GM23338 (cell line): ENCODE results near the gene AKTIP. TPM values are rescaled to one million over a fixed set of nuclear protein-coding genes. Genes with fewer than 3 reads are reported as not detected.
A peak's percentile ranks its signal among the peaks of the same experiment; 100 is the strongest.

Experiments used
- ATAC-seq: fragments of 200-7000 bp; cut with Tn5 transposase; 3 replicates; pipeline ENCODE4 v1.9.1; 2020
- DNase-seq: peaks from one replicate; pipeline ENCODE4 v3.0.0-alpha.2; 2015; ENCODE audit warnings: low spot score
- H2AFZ ChIP-seq: fragments of 200-600 bp; sonication (generic); 2 replicates; pipeline ENCODE4 v1.8.0; 2016; ENCODE audit warnings: antibody characterized with exemption, mild to moderate bottlenecking, moderate library complexity
- H3F3A ChIP-seq: fragments of 200-600 bp; sonication (generic); replicated peaks from 2 replicates; pipeline ENCODE4 v1.8.0; 2017; ENCODE audit warnings: antibody characterized with exemption, mixed run types, low read depth
- H3K27ac ChIP-seq: fragments of 200-600 bp; sonication (generic); 2 replicates; pipeline ENCODE4 v1.6.1; 2016; ENCODE audit warnings: low read depth
- H3K27me3 ChIP-seq: fragments of 200-600 bp; sonication (generic); 2 replicates; pipeline ENCODE4 v1.8.0; 2016; ENCODE audit warnings: mild to moderate bottlenecking, mixed run types, moderate library complexity; ENCODE audit not compliant: insufficient read depth
- H3K36me3 ChIP-seq: fragments of 200-600 bp; sonication (generic); 2 replicates; pipeline ENCODE4 v1.8.0; 2016; ENCODE audit warnings: mild to moderate bottlenecking; ENCODE audit not compliant: insufficient read depth
- H3K4me1 ChIP-seq: fragments of 200-600 bp; sonication (generic); 2 replicates; pipeline ENCODE4 v1.8.0; 2016; ENCODE audit warnings: mild to moderate bottlenecking, moderate library complexity; ENCODE audit not compliant: insufficient read depth
- H3K4me2 ChIP-seq: fragments of 200-600 bp; sonication (generic); 2 replicates; pipeline ENCODE4 v1.7.1; 2017; ENCODE audit warnings: mixed run types
- H3K4me3 ChIP-seq: fragments of 200-600 bp; sonication (generic); 2 replicates; pipeline ENCODE4 v1.6.1; 2016; ENCODE audit warnings: mixed run types
- H3K79me2 ChIP-seq: fragments of 200-600 bp; sonication (generic); replicated peaks from 2 replicates; pipeline ENCODE4 v1.8.0; 2017; ENCODE audit warnings: mild to moderate bottlenecking; ENCODE audit not compliant: insufficient read depth
- H3K9me2 ChIP-seq: fragments of 200-600 bp; sonication (generic); 2 replicates; pipeline ENCODE4 v1.8.0; 2017; ENCODE audit not compliant: insufficient read depth
- H4K20me1 ChIP-seq: fragments of 200-600 bp; sonication (generic); replicated peaks from 2 replicates; pipeline ENCODE4 v1.8.0; 2017; ENCODE audit warnings: mild to moderate bottlenecking; ENCODE audit not compliant: insufficient read depth
- H3K27ac Mint-ChIP-seq: 2 replicates; pipeline ENCODE4 v1.8.0; 2020; ENCODE audit warnings: inconsistent platforms, mild to moderate bottlenecking, moderate library complexity, mixed read lengths
- H3K27me3 Mint-ChIP-seq: 3 replicates; pipeline ENCODE4 v1.8.0; 2022; ENCODE audit warnings: low read depth, mild to moderate bottlenecking, moderate library complexity, mixed read lengths, inconsistent platforms; ENCODE audit not compliant: insufficient read depth, poor library complexity
- H3K36me3 Mint-ChIP-seq: 3 replicates; pipeline ENCODE4 v1.8.0; 2021; ENCODE audit warnings: low read depth, mild to moderate bottlenecking, inconsistent platforms, moderate library complexity, mixed read lengths
- H3K4me1 Mint-ChIP-seq: 3 replicates; pipeline ENCODE4 v1.8.0; 2020; ENCODE audit warnings: mild to moderate bottlenecking, inconsistent platforms, mixed read lengths
- H3K4me3 Mint-ChIP-seq: 3 replicates; pipeline ENCODE4 v1.8.0; 2021; ENCODE audit warnings: moderate library complexity, mild to moderate bottlenecking, inconsistent platforms, mixed read lengths
- H3K9me3 Mint-ChIP-seq: 3 replicates; pipeline ENCODE4 v1.8.0; 2020; ENCODE audit warnings: moderate library complexity, mild to moderate bottlenecking, inconsistent platforms, mixed read lengths
- CREB1 ChIP-seq: fragments of 250-450 bp; sonication (Bioruptor Pico); IDR thresholded peaks from 2 replicates; pipeline ENCODE4 v1.5.0; 2020; ENCODE audit warnings: low read depth, mild to moderate bottlenecking, moderate library complexity
- CTCF ChIP-seq, 2 experiments: fragments of 200-600 bp in 1 of 2; sonication (generic) in 1 of 2; conservative IDR thresholded peaks; 2 replicates each; pipeline versions ENCODE4 v1.5.1 to v1.6.1; 2016 to 2017; ENCODE audit warnings: antibody characterized with exemption in 2 of 2, low read depth in 2 of 2, mild to moderate bottlenecking in 2 of 2, moderate library complexity in 1 of 2
- ETS1 ChIP-seq: IDR thresholded peaks from 2 replicates; pipeline ENCODE4 v1.6.1; 2016; ENCODE audit warnings: antibody characterized with exemption
- EZH2 ChIP-seq: fragments of 200-600 bp; sonication (generic); IDR thresholded peaks from one replicate; pipeline ENCODE4 v1.8.0; 2017; ENCODE audit warnings: antibody characterized with exemption, mild to moderate bottlenecking, low read depth; ENCODE audit not compliant: unreplicated experiment
- EZH2phosphoT487 ChIP-seq: fragments of 200-600 bp; sonication (generic); IDR thresholded peaks from one replicate; pipeline ENCODE4 v1.8.1; 2018; ENCODE audit warnings: antibody characterized with exemption; ENCODE audit not compliant: unreplicated experiment
- NANOG ChIP-seq: IDR thresholded peaks from 2 replicates; pipeline ENCODE4 v1.6.1; 2016; ENCODE audit warnings: antibody characterized with exemption, borderline replicate concordance
- REST ChIP-seq: IDR thresholded peaks from one replicate; pipeline ENCODE4 v1.6.1; 2018; ENCODE audit warnings: antibody characterized with exemption; ENCODE audit not compliant: unreplicated experiment
- STAT1 ChIP-seq: IDR thresholded peaks from one replicate; pipeline ENCODE4 v1.6.1; 2016; ENCODE audit warnings: antibody characterized with exemption; ENCODE audit not compliant: unreplicated experiment
- ZNF462 ChIP-seq: fragments of 250-450 bp; sonication (Bioruptor Pico); IDR thresholded peaks from 2 replicates; pipeline ENCODE4 v1.5.0; 2020; ENCODE audit warnings: mild to moderate bottlenecking, moderate library complexity
- long read RNA-seq: library from polyadenylated mRNA; unstranded; transcript quantifications from one replicate; pipeline ENCODE4 v2.0.0, GENCODE V29; 2020; ENCODE audit not compliant: unreplicated experiment
- polyA plus RNA-seq: library from polyadenylated mRNA; unstranded; fragments of >200 nt; fragmentation: Nextera tagmentation; extraction: Ambion mirVana; gene quantifications from 2 replicates; pipeline ENCODE4 v1.2.1, GENCODE V29; 2016
- total RNA-seq: library from RNA; depleted of rRNA; stranded (reverse); fragments of >200 nt; shearing (Covaris generic); gene quantifications from 2 replicates; pipeline ENCODE4 v1.2.3, GENCODE V29; 2014; rRNA removed

The AKTIP gene
- total RNA-seq (14.7 and 21.6 TPM in 2 replicates), polyA plus RNA-seq (15.2 and 17.3 TPM in 2 replicates)
- long read RNA-seq, partial matches to known transcripts, result 3 of 9 reads
- long read RNA-seq, other reads (novel, unspliced or antisense), result 5 of 9 reads

- H3K9me3 Mint-ChIP-seq, result no peaks in the 10 kb centered on the region; the same call in 2 of the 3 replicates
- peak within 1 kb of the TSS; percentile 95 for H3K27ac ChIP-seq
- peaks cover 27% of the 10 kb centered on the region for H3K4me1 Mint-ChIP-seq
Observed at GRCh38 chr16:53502331-53503269, at the start of gene AKTIP. Gene AKTIP, minus strand, starts transcription at chr16:53503209. Its CDS starts 2,950 bp downstream, at chr16:53500259.

More at GRCh38 chr16:53502331-53503269, at the start of gene AKTIP:
- H3K27ac Mint-ChIP-seq, result peak within 1 kb of the TSS; percentile 92
- H3K27me3 Mint-ChIP-seq, result peaks cover 3% of the 10 kb centered on the region
- peaks cover 4% of the 10 kb centered on the region; the same call in 1 of the 2 replicates for H3K36me3 ChIP-seq
- H3K79me2 ChIP-seq, result peaks cover 39% of the 10 kb centered on the region
- DNase-seq (peak; percentile 74), ATAC-seq (peak; percentile 60)
- no peaks in the 10 kb centered on the region for H3K27me3 ChIP-seq
- H3K4me3 Mint-ChIP-seq, result peak within 1 kb of the TSS; percentile 98
- no peaks in the 10 kb centered on the region; the same call in 2 of the 3 replicates for H3K36me3 Mint-ChIP-seq
- H2AFZ ChIP-seq, result peak within 1 kb of the TSS; percentile 81
- TF ChIP-seq EZH2 (no peak), EZH2phosphoT487 (no peak), ZNF462 (CRISPR knock-in tag) (no peak), CTCF (conservative IDR thresholded peaks at IDR 0.05; ENCODE audit: low read depth in 2 of 2) (no peak), ETS1 (no peak), STAT1 (no peak), CREB1 (CRISPR knock-in tag) (no peak), REST (no peak), NANOG (no peak)
- H3K9me2 ChIP-seq, result peaks cover 11% of the 10 kb centered on the region
- H4K20me1 ChIP-seq, result peaks cover 6% of the 10 kb centered on the region
- peaks cover 29% of the 10 kb centered on the region for H3K4me1 ChIP-seq
- H3K4me3 ChIP-seq, result peak within 1 kb of the TSS; percentile 83
- no peaks in the 10 kb centered on the region; the same call in 1 of the 2 replicates for H3F3A ChIP-seq
- H3K4me2 ChIP-seq, result peak within 1 kb of the TSS; percentile 91
